ENCODE measurements around the gene RPS17.
"Not testable (repeated sequence)": the region's sequence is repeated elsewhere in the genome, so short reads cannot be mapped to it uniquely, and the experiment has no call there.

The RPS17 gene

DNA sequence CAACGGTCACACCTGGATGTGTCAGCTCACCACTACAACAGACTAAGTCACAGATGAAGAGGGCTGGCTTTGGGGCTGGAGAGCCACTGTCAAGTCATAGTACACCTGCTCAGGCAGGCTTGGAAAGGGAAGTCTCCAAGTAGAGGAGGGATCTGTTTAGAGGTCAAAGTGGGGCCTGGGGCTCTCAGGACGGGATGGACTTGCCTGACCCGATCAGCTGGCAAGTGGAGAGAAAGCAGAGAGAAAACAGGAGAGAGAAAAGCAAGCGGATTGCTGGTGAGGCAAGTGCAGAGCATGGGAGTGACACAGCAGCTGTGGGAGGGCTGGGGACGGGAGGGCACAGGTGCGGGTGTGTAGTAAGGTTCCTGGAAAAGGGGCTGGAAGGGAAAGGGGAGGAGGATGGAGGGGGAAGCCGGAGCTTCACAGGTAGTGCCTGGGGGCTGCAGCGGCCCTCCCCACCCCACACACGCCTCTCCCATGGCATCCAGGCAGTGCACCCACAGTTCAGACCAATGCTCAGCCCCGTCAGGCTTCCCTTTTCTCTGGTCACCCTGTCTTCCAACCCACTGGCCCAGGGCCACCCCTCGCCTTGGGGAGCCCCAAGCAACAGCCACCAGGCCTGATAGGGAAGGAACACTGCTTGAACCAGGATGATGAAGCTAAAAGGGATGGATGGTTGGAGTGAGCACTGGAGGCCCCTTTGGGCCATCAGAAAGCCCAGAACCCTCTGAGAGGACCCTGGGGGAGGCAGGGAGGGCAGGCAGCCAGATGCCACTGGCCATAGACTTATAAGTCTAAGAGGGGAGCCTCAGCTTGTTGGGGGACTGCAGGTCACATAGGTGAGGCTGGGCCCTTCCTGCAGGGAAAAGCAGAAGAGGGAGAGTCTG lies 8.5 kb downstream of the RPS17 start:
- Histone ChIP-seq H3K9me3 (no peaks in the 10 kb centered on the region), H3K27ac (no peak overlapping the region), H3K4me1 (ENCODE audit: control insufficient read depth in 1 of 2, insufficient read depth in 1 of 2, low read depth in 1 of 2, low read length in 1 of 2) (peaks cover 4 to 6% of the 10 kb centered on the region in 2 experiments), H3K27me3 (no peaks in the 10 kb centered on the region), H3K4me3 (ENCODE audit: low read depth in 1 of 2, low read length in 1 of 2) (no peak overlapping the region), H3K36me3 (peaks cover 32% of the 10 kb centered on the region)
- TF ChIP-seq, protein P1, sequence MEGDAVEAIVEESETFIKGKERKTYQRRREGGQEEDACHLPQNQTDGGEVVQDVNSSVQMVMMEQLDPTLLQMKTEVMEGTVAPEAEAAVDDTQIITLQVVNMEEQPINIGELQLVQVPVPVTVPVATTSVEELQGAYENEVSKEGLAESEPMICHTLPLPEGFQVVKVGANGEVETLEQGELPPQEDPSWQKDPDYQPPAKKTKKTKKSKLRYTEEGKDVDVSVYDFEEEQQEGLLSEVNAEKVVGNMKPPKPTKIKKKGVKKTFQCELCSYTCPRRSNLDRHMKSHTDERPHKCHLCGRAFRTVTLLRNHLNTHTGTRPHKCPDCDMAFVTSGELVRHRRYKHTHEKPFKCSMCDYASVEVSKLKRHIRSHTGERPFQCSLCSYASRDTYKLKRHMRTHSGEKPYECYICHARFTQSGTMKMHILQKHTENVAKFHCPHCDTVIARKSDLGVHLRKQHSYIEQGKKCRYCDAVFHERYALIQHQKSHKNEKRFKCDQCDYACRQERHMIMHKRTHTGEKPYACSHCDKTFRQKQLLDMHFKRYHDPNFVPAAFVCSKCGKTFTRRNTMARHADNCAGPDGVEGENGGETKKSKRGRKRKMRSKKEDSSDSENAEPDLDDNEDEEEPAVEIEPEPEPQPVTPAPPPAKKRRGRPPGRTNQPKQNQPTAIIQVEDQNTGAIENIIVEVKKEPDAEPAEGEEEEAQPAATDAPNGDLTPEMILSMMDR (IDR thresholded peaks at IDR 0.05) = no peak

- Histone ChIP-seq H3K27me3 (no peaks in the 10 kb centered on the region), H3K4me1 (ENCODE audit: control insufficient read depth in 1 of 2, insufficient read depth in 1 of 2, low read depth in 1 of 2, low read length in 1 of 2) (peaks cover 4 to 6% of the 10 kb centered on the region in 2 experiments), H3K36me3 (peaks cover 23% of the 10 kb centered on the region), H3K9me3 (no peaks in the 10 kb centered on the region), H3K4me3 (ENCODE audit: low read depth in 1 of 2, low read length in 1 of 2) (no peak overlapping the region), H3K27ac (no peak overlapping the region)
- TF ChIP-seq, protein P1 (IDR thresholded peaks at IDR 0.05) = peak; percentile 73
Observed at GRCh38 chr15:82530606-82531379, 9.5 kb downstream of the RPS17 start.

DNA sequence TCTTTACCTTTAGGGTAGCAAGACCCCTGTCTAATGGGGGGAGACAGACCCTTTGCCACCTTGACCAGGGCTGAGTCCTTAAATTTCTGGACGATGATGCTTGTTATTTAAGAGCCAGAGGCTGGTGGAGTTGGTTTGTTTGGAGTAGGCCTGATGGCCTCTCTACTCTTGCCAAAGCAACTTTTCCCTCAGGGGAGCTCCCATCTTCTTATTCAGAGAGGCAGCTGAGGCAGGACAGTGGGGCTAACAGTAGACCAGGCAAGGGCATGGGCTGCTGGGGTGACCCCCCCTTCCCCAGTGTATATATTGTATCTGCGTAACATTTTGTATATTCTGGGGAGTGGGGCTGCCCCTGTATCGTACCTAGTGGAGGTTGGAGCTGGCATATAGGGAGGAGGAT lies 10.3 kb downstream of the RPS17 start:
- no peak overlapping the region for H3K27ac ChIP-seq
- peaks cover 15% of the 10 kb centered on the region for H3K36me3 ChIP-seq
- no peaks in the 10 kb centered on the region for H3K27me3 ChIP-seq
- no peaks in the 10 kb centered on the region for H3K9me3 ChIP-seq
- no peak overlapping the region for H3K4me3 ChIP-seq (ENCODE audit: low read depth in 1 of 2, low read length in 1 of 2)
- TF ChIP-seq, protein P1 (IDR thresholded peaks at IDR 0.05) = no peak
- H3K4me1 ChIP-seq (ENCODE audit: control insufficient read depth in 1 of 2, insufficient read depth in 1 of 2, low read depth in 1 of 2, low read length in 1 of 2) = peaks cover 4 to 6% of the 10 kb centered on the region in 2 experiments

GRCh38 chr15:82513587-82513986 lies 26.7 kb downstream of the RPS17 start:
- H3K9me3 ChIP-seq; H3K4me3 ChIP-seq (ENCODE audit: low read depth in 1 of 2, low read length in 1 of 2); H3K4me1 ChIP-seq (ENCODE audit: control insufficient read depth in 1 of 2, insufficient read depth in 1 of 2, low read depth in 1 of 2, low read length in 1 of 2); H3K27ac ChIP-seq; H3K27me3 ChIP-seq; H3K36me3 ChIP-seq: not testable (repeated sequence)

- not testable (repeated sequence) for H3K4me1 ChIP-seq (ENCODE audit: control insufficient read depth in 1 of 2, insufficient read depth in 1 of 2, low read depth in 1 of 2, low read length in 1 of 2); H3K27ac ChIP-seq; H3K27me3 ChIP-seq; H3K36me3 ChIP-seq; H3K4me3 ChIP-seq (ENCODE audit: low read depth in 1 of 2, low read length in 1 of 2); H3K9me3 ChIP-seq
Observed at GRCh38 chr15:82507693-82508092, 32.6 kb downstream of the RPS17 start.

GRCh38 chr15:82507087-82507486 lies 33.2 kb downstream of the RPS17 start:
- not testable (repeated sequence) for H3K9me3 ChIP-seq; H3K36me3 ChIP-seq; H3K4me3 ChIP-seq (ENCODE audit: low read depth in 1 of 2, low read length in 1 of 2)

GRCh38 chr15:82505842-82506241 lies 34.4 kb downstream of the RPS17 start:
- H3K27ac ChIP-seq; H3K9me3 ChIP-seq; H3K36me3 ChIP-seq; H3K4me1 ChIP-seq (ENCODE audit: control insufficient read depth in 1 of 2, insufficient read depth in 1 of 2, low read depth in 1 of 2, low read length in 1 of 2); H3K27me3 ChIP-seq; H3K4me3 ChIP-seq (ENCODE audit: low read depth in 1 of 2, low read length in 1 of 2): not testable (repeated sequence)

More at GRCh38 chr15:82507087-82507486, 33.2 kb downstream of the RPS17 start:
- H3K27me3 ChIP-seq; H3K27ac ChIP-seq; H3K4me1 ChIP-seq (ENCODE audit: control insufficient read depth in 1 of 2, insufficient read depth in 1 of 2, low read depth in 1 of 2, low read length in 1 of 2): not testable (repeated sequence)

- H3K4me1 ChIP-seq (ENCODE audit: control insufficient read depth in 1 of 2, insufficient read depth in 1 of 2, low read depth in 1 of 2, low read length in 1 of 2); H3K4me3 ChIP-seq (ENCODE audit: low read depth in 1 of 2, low read length in 1 of 2): not testable (repeated sequence)
Observed at GRCh38 chr15:82504074-82504473, 36.2 kb downstream of the RPS17 start.

DNA sequence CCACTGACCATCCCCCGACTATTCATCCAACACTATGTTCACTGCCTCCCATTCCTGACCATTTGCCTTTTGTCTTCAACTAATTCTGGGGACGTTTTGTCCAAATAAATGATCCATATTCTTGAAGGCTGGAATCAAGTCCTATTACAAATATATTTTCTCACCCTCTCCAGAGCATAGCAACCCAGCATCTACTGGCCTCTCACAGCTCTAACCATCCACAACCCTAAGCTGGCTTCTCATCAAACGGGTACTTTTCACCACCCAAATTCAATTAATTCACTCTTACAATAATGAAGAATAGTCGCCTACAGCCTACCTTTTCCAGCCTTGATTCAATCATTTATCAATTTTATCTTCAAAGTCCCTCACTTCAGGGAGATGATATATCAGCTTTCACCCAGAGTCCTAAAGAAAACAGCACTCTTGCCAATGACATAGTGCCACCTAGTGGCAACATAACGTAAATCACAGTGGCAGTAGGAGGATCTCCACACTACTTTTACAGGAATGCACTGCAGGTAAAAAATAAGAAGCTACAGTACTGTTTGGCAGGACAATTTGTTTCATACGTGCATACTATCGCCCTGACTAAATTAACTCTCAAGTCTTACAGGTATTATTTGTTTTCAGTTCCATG lies 37.4 kb downstream of the RPS17 start:
- not testable (repeated sequence) for H3K9me3 ChIP-seq; H3K36me3 ChIP-seq; H3K4me3 ChIP-seq (ENCODE audit: low read depth in 1 of 2, low read length in 1 of 2); H3K27ac ChIP-seq; H3K27me3 ChIP-seq; H3K4me1 ChIP-seq (ENCODE audit: control insufficient read depth in 1 of 2, insufficient read depth in 1 of 2, low read depth in 1 of 2, low read length in 1 of 2)

More at GRCh38 chr15:82504074-82504473, 36.2 kb downstream of the RPS17 start:
- not testable (repeated sequence) for H3K9me3 ChIP-seq, H3K36me3 ChIP-seq, H3K27me3 ChIP-seq, H3K27ac ChIP-seq

GRCh38 chr15:82500772-82501171 lies 39.5 kb downstream of the RPS17 start:
- not testable (repeated sequence) for H3K9me3 ChIP-seq; H3K4me3 ChIP-seq (ENCODE audit: low read depth in 1 of 2, low read length in 1 of 2); H3K27me3 ChIP-seq; H3K27ac ChIP-seq; H3K36me3 ChIP-seq; H3K4me1 ChIP-seq (ENCODE audit: control insufficient read depth in 1 of 2, insufficient read depth in 1 of 2, low read depth in 1 of 2, low read length in 1 of 2)

Measured in neutrophil (primary cell).